Peyer's patch (tissue), 4 donors: ENCODE results near the gene WIZ. TPM values are rescaled to one million over a fixed set of nuclear protein-coding genes. Genes with fewer than 3 reads are reported as not detected.
"Not testable (repeated sequence)": the region's sequence is repeated elsewhere in the genome, so short reads cannot be mapped to it uniquely, and the experiment has no call there.

ENCODE experiments used
- DNase-seq, 3 donors: peaks; one replicate each; pipeline ENCODE4 v3.0.0-alpha.2; 2017 to 2019
- H3K27ac ChIP-seq, 4 donors: fragments of 200-600 bp; sonication (generic); one replicate each; pipeline ENCODE4 v1.5.1; 2016 to 2019
- H3K27me3 ChIP-seq, 2 donors: fragments of 200-600 bp; sonication (generic); one replicate each; pipeline ENCODE4 v1.5.1; 2019
- H3K36me3 ChIP-seq, 3 donors: fragments of 200-600 bp; sonication (generic); one replicate each; pipeline ENCODE4 v1.5.1; 2016 to 2019
- H3K4me1 ChIP-seq, 4 donors: fragments of 200-600 bp; sonication (generic); one replicate each; pipeline ENCODE4 v1.5.1; 2016 to 2019
- H3K4me3 ChIP-seq, 4 donors: fragments of 200-600 bp; sonication (generic); 1 replicate in 3 of 4; 2 replicates in 1 of 4; pipeline ENCODE4 v1.5.1; 2016 to 2019; ENCODE audit warnings: mild to moderate bottlenecking in 1 of 4
- H3K9me3 ChIP-seq, 4 donors: fragments of 200-600 bp; sonication (generic); one replicate each; pipeline ENCODE4 v1.5.1; 2016 to 2019; ENCODE audit warnings: mild to moderate bottlenecking in 1 of 4
- CTCF ChIP-seq, 6 experiments: fragments of 450-650 bp in 4 of 6; fragments of 200-600 bp in 2 of 6; sonication (generic) in 1 of 6; IDR thresholded peaks; one replicate each; pipeline ENCODE4 v1.5.1; 2017 to 2019; ENCODE audit warnings: antibody characterized with exemption in 6 of 6, mild to moderate bottlenecking in 3 of 6, moderate library complexity in 1 of 6
- POLR2A ChIP-seq, 2 donors: fragments of 450-650 bp; IDR thresholded peaks; one replicate each; pipeline ENCODE4 v1.5.1; 2017; ENCODE audit warnings: antibody characterized with exemption in 2 of 2, mild to moderate bottlenecking in 2 of 2, moderate library complexity in 2 of 2
- total RNA-seq, 4 donors: library from RNA; depleted of rRNA; stranded (reverse); fragments of >200 nt; gene quantifications; one replicate each; pipeline ENCODE4 v1.1.0, GENCODE V29; 2016

Gene WIZ
- total RNA-seq, 4 donors from 2014 or later: 25.4 to 45.2 (median 40.6) TPM

DNA sequence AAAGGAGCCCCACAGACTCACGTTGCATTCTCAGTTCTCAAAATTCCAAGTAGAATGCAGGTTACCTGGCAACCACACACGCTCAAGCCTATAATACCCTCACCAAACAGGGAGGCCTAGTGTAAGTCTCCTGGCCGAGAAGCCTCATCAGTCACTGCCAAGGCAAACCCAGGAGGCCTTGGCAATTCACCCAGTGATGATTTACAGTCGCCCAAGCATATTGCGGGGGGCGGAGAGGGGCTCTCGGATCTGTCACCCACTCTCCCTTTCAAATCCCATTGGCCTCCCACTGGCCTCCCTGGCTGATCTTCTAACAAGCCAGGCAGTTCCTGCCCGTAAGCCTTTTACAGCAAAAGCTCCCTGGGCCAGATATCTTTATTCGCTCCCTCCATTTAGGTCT lies 32.1 kb downstream of the WIZ start:
- Histone ChIP-seq H3K27me3 (no peaks in the 10 kb centered on the region), H3K9me3 (no peaks in the 10 kb centered on the region), H3K27ac (peak overlapping the region in 3 of 4 donors; percentile 81 to 91 (median 88)), H3K4me3 (peak overlapping the region; percentile 76 to 96 (median 91)), H3K4me1 (peaks cover 0 to 46% (median 9%) of the 10 kb centered on the region in 4 donors), H3K36me3 (peaks cover 0 to 5% (median 0%) of the 10 kb centered on the region in 3 donors)
- no peak for DNase-seq
- TF ChIP-seq POLR2A (IDR thresholded peaks at IDR 0.05): no peak
- TF ChIP-seq CTCF (IDR thresholded peaks at IDR 0.05): no peak

DNA sequence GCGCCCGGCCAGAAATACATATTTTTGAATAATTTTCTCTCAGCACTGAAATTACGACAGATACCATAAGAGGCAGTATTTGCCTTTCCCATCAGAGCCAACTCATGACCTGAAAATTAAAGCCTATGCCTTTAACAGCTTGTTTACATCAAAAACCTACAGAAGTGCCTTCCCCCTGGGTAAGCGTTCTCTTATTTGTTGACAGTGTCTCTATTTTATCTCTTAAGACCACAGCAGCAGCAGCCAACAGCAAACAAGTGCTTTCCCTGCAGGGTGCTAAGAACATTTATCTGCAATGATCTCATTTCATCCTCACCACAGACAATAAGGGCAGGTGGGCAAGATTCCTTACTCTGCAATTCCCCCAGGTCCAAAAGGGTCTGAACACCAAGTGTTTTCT lies 36.9 kb downstream of the WIZ start:
- no peak for TF ChIP-seq POLR2A (IDR thresholded peaks at IDR 0.05)
- no peak for TF ChIP-seq CTCF (IDR thresholded peaks at IDR 0.05)
- Histone ChIP-seq H3K27me3 (no peaks in the 10 kb centered on the region), H3K4me3 (no peak overlapping the region), H3K9me3 (no peaks in the 10 kb centered on the region), H3K36me3 (peaks cover 0 to 17% (median 0%) of the 10 kb centered on the region in 3 donors), H3K27ac (no peak overlapping the region), H3K4me1 (peaks cover 0 to 62% (median 6%) of the 10 kb centered on the region in 4 donors)
- DNase-seq: no peak

DNA sequence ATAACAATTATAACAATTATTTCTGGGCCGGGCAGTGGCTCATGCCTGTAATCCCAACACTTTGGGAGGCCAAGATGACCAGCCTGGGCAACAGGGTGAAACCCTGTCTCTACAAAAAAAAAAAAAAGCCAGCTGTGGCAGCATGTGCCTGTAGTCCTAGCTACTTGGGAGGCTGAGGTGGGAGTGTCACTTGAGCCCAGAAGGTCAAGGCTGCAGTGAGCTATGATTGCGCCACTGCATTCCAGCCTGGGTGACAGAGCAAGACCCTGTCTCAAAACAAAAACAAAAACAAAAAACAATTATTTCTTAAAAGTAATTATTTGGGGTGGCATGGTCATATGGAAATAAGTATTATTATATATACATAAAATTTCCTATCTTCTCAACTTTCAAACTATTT lies 38.4 kb downstream of the WIZ start:
- H3K27me3 ChIP-seq, H3K9me3 ChIP-seq, H3K27ac ChIP-seq, DNase-seq, H3K4me3 ChIP-seq: not testable (repeated sequence)
- peaks cover 0 to 17% (median 0%) of the 10 kb centered on the region in 3 donors for H3K36me3 ChIP-seq
- H3K4me1 ChIP-seq: peaks cover 0 to 53% (median under 1%) of the 10 kb centered on the region in 4 donors

GRCh38 chr19:15404780-15405211 lies 45.0 kb downstream of the WIZ start:
- Histone ChIP-seq H3K27me3 (no peaks in the 10 kb centered on the region), H3K4me1 (peaks cover 0 to 42% (median 0%) of the 10 kb centered on the region in 4 donors), H3K4me3 (no peak overlapping the region), H3K36me3 (peaks cover 0 to 52% (median 0%) of the 10 kb centered on the region in 3 donors), H3K27ac (peak overlapping the region in 2 of 4 donors; percentile 12 to 20), H3K9me3 (no peaks in the 10 kb centered on the region)
- TF ChIP-seq POLR2A (IDR thresholded peaks at IDR 0.05) (no peak), CTCF (IDR thresholded peaks at IDR 0.05) (no peak)
- DNase-seq: peak in 1 of 3 donors; percentile 11

DNA sequence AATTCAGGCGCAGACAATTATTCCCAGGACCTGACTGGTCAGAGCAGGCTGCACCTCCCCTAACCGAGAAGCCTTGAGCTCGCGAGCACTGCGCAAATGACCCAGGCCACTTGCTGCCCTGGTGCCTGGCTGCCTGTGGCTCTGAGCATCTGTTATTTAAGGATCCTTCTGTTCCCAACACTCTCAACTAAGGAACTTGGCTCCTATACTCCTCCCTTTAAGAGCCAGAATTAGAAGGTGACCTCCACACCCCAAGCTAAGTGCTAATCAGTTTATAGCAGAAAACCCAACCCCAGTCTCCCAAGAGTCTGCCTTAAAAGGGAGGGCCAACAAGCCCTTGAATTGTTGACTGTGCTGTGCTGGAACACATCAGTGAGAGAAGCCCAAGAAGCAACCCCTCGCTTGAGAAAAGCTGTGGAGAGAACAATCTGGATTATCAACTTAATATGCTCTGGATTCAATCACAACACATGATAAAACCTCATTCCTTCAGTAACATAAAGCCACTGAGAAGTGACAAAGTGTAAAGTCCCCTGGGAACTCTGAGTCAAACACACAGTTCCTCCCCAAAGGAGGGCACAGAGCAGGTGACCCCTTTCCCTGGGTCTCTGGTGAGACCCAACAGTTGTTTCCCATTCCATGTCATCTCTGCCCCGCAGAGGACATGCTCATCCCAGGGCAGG lies 45.5 kb downstream of the WIZ start:
- peak in 1 of 3 donors; percentile 41 for DNase-seq
- Histone ChIP-seq H3K4me3 (no peak overlapping the region), H3K27me3 (no peaks in the 10 kb centered on the region), H3K9me3 (no peaks in the 10 kb centered on the region), H3K4me1 (peaks cover 0 to 41% (median 0%) of the 10 kb centered on the region in 4 donors), H3K36me3 (peaks cover 0 to 52% (median 0%) of the 10 kb centered on the region in 3 donors), H3K27ac (peak overlapping the region in 2 of 4 donors; percentile 19 to 20)
- TF ChIP-seq POLR2A (IDR thresholded peaks at IDR 0.05): no peak
- TF ChIP-seq CTCF (IDR thresholded peaks at IDR 0.05): no peak

DNA sequence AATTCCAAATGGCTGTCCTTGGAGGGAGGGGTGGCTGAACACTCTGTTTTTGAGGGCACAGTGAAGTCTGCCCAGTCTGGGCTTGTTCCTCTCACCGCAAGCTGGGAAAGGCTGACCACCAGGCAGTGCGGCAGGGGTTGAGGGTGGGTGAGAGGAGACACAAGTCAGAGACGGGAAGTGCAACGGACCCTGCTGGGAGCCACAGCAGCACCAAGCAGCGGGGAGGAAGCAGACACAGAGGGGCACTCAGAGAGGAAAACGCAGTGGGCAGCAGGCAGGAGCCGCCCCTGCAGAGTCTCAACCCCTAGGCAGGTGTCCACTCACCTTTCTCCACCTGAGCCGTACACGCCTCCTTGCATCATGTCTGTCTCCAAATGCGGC lies 46.6 kb downstream of the WIZ start:
- H3K4me1 ChIP-seq: peaks cover 0 to 41% (median 0%) of the 10 kb centered on the region in 4 donors
- H3K9me3 ChIP-seq: no peaks in the 10 kb centered on the region
- H3K36me3 ChIP-seq: peaks cover 0 to 60% (median 0%) of the 10 kb centered on the region in 3 donors
- peak overlapping the region in 1 of 4 donors; percentile 20 for H3K27ac ChIP-seq
- no peak for TF ChIP-seq POLR2A (IDR thresholded peaks at IDR 0.05)
- no peaks in the 10 kb centered on the region for H3K27me3 ChIP-seq
- H3K4me3 ChIP-seq: no peak overlapping the region
- DNase-seq: peak in 1 of 3 donors; percentile 28
